Muscle of arm (tissue), 12 donors: Measurements from ENCODE around the gene ARHGAP19. TPM values are rescaled to one million over a fixed set of nuclear protein-coding genes. Genes with fewer than 3 reads are reported as not detected.

Experiments used
- polyA plus RNA-seq, 12 donors: library from polyadenylated mRNA; unstranded; fragments of 120-200 nt; gene quantifications; one replicate each; pipeline ENCODE4 v1.2.1, GENCODE V29; 2013; ENCODE audit not compliant: insufficient read length in 12 of 12

ARHGAP19 gene
- polyA plus RNA-seq, 12 donors = 8.3 to 29.0 (median 14.2) TPM; not detected in 1

Other genes with a start within 250 kb of the ARHGAP19 start
- gene SLIT1, start 106.7 kb downstream of the ARHGAP19 start, polyA plus RNA-seq = 1 to 10 TPM in 5 of 12 donors, under 1 TPM in 5, not detected in 2; 0.54 to 1.6 (median 1.0) TPM
- 1 to 10 TPM in 9 of 12 donors, under 1 TPM in 1, not detected in 2; 0.81 to 2.6 (median 1.6) TPM for gene FRAT1, start 26.6 kb upstream of the ARHGAP19 start, polyA plus RNA-seq
- gene FRAT2, start 42.1 kb upstream of the ARHGAP19 start, polyA plus RNA-seq = 1 to 10 TPM in 10 of 12 donors, not detected in 2; 3.4 to 7.2 (median 4.2) TPM
- 10 to 100 TPM in 11 of 12 donors, not detected in 1; 11.5 to 28.0 (median 18.4) TPM for gene RRP12, start 108.7 kb upstream of the ARHGAP19 start, polyA plus RNA-seq
- 100 to 1,000 TPM in 5 of 12 donors, 10 to 100 TPM in 6, not detected in 1; 81.0 to 148 (median 93.8) TPM for gene PGAM1, start 133.6 kb upstream of the ARHGAP19 start, polyA plus RNA-seq
- gene EXOSC1, start 153.4 kb upstream of the ARHGAP19 start, polyA plus RNA-seq = 10 to 100 TPM in 11 of 12 donors, not detected in 1; 24.0 to 31.5 (median 27.5) TPM
- 10 to 100 TPM in 11 of 12 donors, not detected in 1; 23.8 to 39.9 (median 30.6) TPM for gene ZDHHC16, start 153.5 kb upstream of the ARHGAP19 start, polyA plus RNA-seq
- gene MMS19, start 205.8 kb upstream of the ARHGAP19 start, polyA plus RNA-seq = 10 to 100 TPM in 11 of 12 donors, not detected in 1; 41.0 to 81.2 (median 62.2) TPM
- 10 to 100 TPM in 8 of 12 donors, 1 to 10 TPM in 3, not detected in 1; 9.5 to 21.4 (median 12.1) TPM for gene UBTD1, start 206.3 kb upstream of the ARHGAP19 start, polyA plus RNA-seq